ENCODE data around the gene EFCAB6. TPM values are rescaled to one million over a fixed set of nuclear protein-coding genes. Genes with fewer than 3 reads are reported as not detected.

Gene EFCAB6
- total RNA-seq, 1 donor from 2014 or later: 3.6 TPM

DNA sequence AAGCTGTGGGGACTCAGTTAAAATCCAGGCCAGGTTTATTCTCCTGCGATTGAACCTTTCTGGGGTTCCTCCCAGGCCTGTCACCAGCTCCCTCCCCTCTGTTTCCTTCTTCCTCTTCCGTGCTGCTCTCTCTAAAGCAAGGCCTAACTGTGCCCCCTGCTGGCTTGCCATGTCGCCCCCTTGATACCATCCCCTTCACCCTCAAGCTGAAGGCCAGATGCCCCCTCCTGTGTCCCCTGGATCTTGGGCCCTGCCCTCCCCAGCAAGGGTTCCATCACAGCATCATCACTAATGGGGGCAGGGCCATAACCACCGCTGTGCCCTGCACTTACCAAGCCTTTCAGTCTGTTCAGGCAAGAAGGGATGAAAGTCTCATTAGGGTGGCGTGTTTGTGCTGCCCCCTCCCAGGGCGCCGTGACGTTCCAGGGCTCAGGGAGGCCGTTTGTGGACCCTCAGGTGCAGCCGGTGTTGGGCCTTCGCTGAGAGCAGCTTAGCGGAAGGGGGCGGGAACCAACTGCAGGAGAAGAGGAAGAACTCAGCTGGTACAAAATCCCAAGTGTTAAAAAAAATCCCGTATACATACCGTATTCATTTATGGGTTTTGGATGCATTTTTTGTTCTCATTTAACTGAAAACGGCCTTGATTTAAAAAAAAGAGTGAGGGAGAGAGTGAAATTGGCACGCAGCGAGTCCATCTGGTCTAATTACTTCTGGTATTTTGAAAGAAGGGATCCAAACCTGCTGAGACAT, 330.4 kb downstream of the EFCAB6 start:
- Histone ChIP-seq H3K27me3 (peaks cover 4% of the 10 kb centered on the region), H3K27ac (no peak overlapping the region), H3K36me3 (no peaks in the 10 kb centered on the region), H3K4me1 (no peaks in the 10 kb centered on the region), H3K4me3 (peak overlapping the region; percentile 23), H3K9me3 (no peaks in the 10 kb centered on the region)
- no peak for TF ChIP-seq CTCF (IDR thresholded peaks at IDR 0.05)
- intact Hi-C loops (cut with DNase I): no loop called here
- ATAC-seq (peak; percentile 15), DNase-seq (no peak)

- no peaks in the 10 kb centered on the region for H3K9me3 ChIP-seq
- no peaks in the 10 kb centered on the region for H3K4me1 ChIP-seq
- ATAC-seq (no peak), DNase-seq (no peak)
- TF ChIP-seq CTCF (IDR thresholded peaks at IDR 0.05): no peak
- H3K27ac ChIP-seq: no peak overlapping the region
- H3K4me3 ChIP-seq: no peak overlapping the region
- no peaks in the 10 kb centered on the region for H3K36me3 ChIP-seq
- H3K27me3 ChIP-seq: peaks cover 4% of the 10 kb centered on the region
- intact Hi-C loops (cut with DNase I): no loop called here
Measured at GRCh38 chr22:43479962-43480361, 332.1 kb downstream of the EFCAB6 start.

- intact Hi-C loops (cut with DNase I): no loop called here
- H3K4me3 ChIP-seq: no peak overlapping the region
- DNase-seq (no peak), ATAC-seq (no peak)
- H3K27ac ChIP-seq: no peak overlapping the region
- H3K9me3 ChIP-seq: no peaks in the 10 kb centered on the region
- H3K4me1 ChIP-seq: no peaks in the 10 kb centered on the region
- peaks cover 3% of the 10 kb centered on the region for H3K27me3 ChIP-seq
- TF ChIP-seq CTCF (IDR thresholded peaks at IDR 0.05): no peak
- H3K36me3 ChIP-seq: no peaks in the 10 kb centered on the region
Measured at GRCh38 chr22:43479301-43479950, 332.7 kb downstream of the EFCAB6 start.

Other genes starting within 250 kb of the EFCAB6 start
- gene SULT4A1, start 50.2 kb upstream of the EFCAB6 start, total RNA-seq: not detected
- gene PNPLA5, start 79.7 kb upstream of the EFCAB6 start, total RNA-seq: not detected
- 3.7 TPM for gene PNPLA3, start 111.5 kb upstream of the EFCAB6 start, total RNA-seq
- gene SAMM50, start 143.1 kb upstream of the EFCAB6 start, total RNA-seq: 25.7 TPM
- gene PARVB, start 212.0 kb upstream of the EFCAB6 start, total RNA-seq: 49.3 TPM

All from upper lobe of right lung (tissue), 1 donor.